ENCODE data around the gene RBM18. TPM values are rescaled to one million over a fixed set of nuclear protein-coding genes. Genes with fewer than 3 reads are reported as not detected.

The RBM18 gene
- total and polyA plus RNA-seq, 2 donors from 2014 or later, result 17.5 to 18.5 TPM

DNA sequence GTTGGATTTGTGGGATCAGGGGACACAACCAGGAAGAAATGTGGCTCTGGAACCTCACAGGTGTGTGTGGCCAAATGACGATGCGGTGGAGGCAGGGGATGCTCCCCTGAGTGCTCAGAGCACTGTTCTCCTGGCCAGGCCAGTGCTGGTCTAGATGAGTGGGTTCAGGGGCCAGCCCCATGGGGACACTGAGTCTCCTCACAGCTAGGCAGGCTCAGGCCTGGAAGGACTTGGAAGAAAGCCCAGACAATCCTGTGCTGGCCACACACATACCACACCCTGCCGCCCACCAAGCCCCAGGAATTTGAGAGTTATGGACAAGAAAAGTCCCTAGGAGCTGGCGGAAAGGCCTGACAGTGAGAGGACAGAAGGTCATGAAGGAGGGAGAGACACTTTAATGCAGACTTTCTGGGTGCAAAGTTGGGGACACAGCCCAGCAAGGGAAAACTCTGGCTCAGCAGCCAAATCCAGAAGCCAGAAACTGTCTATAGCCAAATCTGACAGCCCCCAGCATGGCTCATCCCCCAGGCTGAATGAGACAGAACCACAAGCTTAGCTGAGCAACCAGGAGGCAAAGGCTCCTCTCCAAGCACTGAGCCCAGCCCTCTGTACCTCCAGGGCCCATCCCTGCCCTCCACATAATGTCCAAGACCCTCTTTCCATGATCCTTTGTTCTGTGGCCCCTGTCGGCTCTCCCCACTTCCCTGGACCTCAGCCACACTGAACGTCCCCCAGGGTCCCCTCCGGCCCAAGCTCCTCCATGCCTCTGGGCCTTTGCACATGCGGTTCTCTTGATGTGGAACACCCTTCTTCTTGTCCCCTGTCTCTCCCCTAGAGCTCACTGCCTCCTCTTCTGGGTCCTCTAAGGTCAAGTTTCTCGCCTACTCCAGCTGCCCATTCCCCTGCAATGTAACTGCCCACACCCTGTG is 58.3 kb downstream of the RBM18 start:
- Histone ChIP-seq H3K4me3 (ENCODE audit: low read length in 3 of 3) (no peak overlapping the region), H3K36me3 (ENCODE audit: control insufficient read depth in 2 of 3, insufficient read depth in 3 of 3, low read length in 3 of 3) (no peaks in the 10 kb centered on the region), H3K27me3 (ENCODE audit: control insufficient read depth, insufficient read depth, low read length) (peaks cover 6% of the 10 kb centered on the region), H3K4me1 (ENCODE audit: control insufficient read depth in 2 of 3, insufficient read depth in 2 of 3, low read depth in 1 of 3, low read length in 3 of 3) (no peaks in the 10 kb centered on the region), H3K9ac (ENCODE audit: low read length in 3 of 3) (no peak overlapping the region), H3K27ac (ENCODE audit: low read depth in 2 of 2, low read length in 2 of 2) (no peak overlapping the region), H3K9me3 (ENCODE audit: control insufficient read depth in 2 of 3, insufficient read depth in 1 of 3, low read length in 3 of 3) (no peaks in the 10 kb centered on the region)
- no peak for TF ChIP-seq CTCF (IDR thresholded peaks at IDR 0.05; ENCODE audit: borderline replicate concordance, extremely low read depth, insufficient read depth)
- DNase-seq, result peak in 2 of 5 donors; percentile 32 to 63
- no peak for FAIRE-seq
- intact Hi-C loops (cut with DNase I), result no loop called here

DNA sequence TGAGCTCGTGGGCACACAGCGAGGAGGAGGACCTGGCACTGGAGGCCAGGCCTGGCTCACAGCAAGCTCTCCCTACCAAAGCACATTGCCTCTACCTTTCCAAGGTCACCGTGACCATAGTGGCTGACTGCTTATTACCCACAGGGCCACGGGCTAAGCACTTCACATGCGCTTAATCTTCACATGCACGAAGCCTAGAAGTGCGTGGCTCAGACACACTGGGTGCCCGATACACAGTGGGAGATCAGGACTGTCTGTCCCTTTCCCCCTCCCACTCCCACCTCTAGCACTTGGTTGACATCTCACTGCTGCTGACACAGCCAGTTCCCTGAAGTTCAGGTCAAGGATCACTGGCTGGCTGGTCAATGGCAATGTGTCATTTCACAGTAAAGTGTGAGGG is 59.5 kb downstream of the RBM18 start:
- intact Hi-C loops (cut with DNase I), result no loop called here
- TF ChIP-seq CTCF (IDR thresholded peaks at IDR 0.05; ENCODE audit: borderline replicate concordance, extremely low read depth, insufficient read depth), result no peak
- H3K27ac ChIP-seq (ENCODE audit: low read depth in 2 of 2, low read length in 2 of 2), result no peak overlapping the region
- H3K9ac ChIP-seq (ENCODE audit: low read length in 3 of 3), result no peak overlapping the region
- peak in 1 of 5 donors; percentile 18 for DNase-seq
- H3K4me3 ChIP-seq (ENCODE audit: low read length in 3 of 3), result no peak overlapping the region
- H3K36me3 ChIP-seq (ENCODE audit: control insufficient read depth in 2 of 3, insufficient read depth in 3 of 3, low read length in 3 of 3), result no peaks in the 10 kb centered on the region
- H3K27me3 ChIP-seq (ENCODE audit: control insufficient read depth, insufficient read depth, low read length), result peaks cover 4% of the 10 kb centered on the region
- no peaks in the 10 kb centered on the region for H3K9me3 ChIP-seq (ENCODE audit: control insufficient read depth in 2 of 3, insufficient read depth in 1 of 3, low read length in 3 of 3)
- FAIRE-seq, result no peak
- no peaks in the 10 kb centered on the region for H3K4me1 ChIP-seq (ENCODE audit: control insufficient read depth in 2 of 3, insufficient read depth in 2 of 3, low read depth in 1 of 3, low read length in 3 of 3)

- DNase-seq (no peak), FAIRE-seq (no peak)
- TF ChIP-seq CTCF (IDR thresholded peaks at IDR 0.05; ENCODE audit: borderline replicate concordance, extremely low read depth, insufficient read depth), result no peak
- Histone ChIP-seq H3K4me1 (ENCODE audit: control insufficient read depth in 2 of 3, insufficient read depth in 2 of 3, low read depth in 1 of 3, low read length in 3 of 3) (no peaks in the 10 kb centered on the region), H3K9ac (ENCODE audit: low read length in 3 of 3) (no peak overlapping the region), H3K36me3 (ENCODE audit: control insufficient read depth in 2 of 3, insufficient read depth in 3 of 3, low read length in 3 of 3) (no peaks in the 10 kb centered on the region), H3K4me3 (ENCODE audit: low read length in 3 of 3) (no peak overlapping the region), H3K9me3 (ENCODE audit: control insufficient read depth in 2 of 3, insufficient read depth in 1 of 3, low read length in 3 of 3) (no peaks in the 10 kb centered on the region), H3K27me3 (ENCODE audit: control insufficient read depth, insufficient read depth, low read length) (peaks cover 4% of the 10 kb centered on the region), H3K27ac (ENCODE audit: low read depth in 2 of 2, low read length in 2 of 2) (no peak overlapping the region)
- intact Hi-C loops (cut with DNase I), result no loop called here
These were observed 60.1 kb downstream of the RBM18 start for GRCh38 chr9:122204491-122204890.

Data from kidney (tissue), 14 donors.